ENCODE results near the gene AKIP1. TPM values are rescaled to one million over a fixed set of nuclear protein-coding genes. Genes with fewer than 3 reads are reported as not detected.
A peak's percentile ranks its signal among the peaks of the same experiment; 100 is the strongest.

The AKIP1 gene
- total and polyA plus RNA-seq, 9 of the 15 experiments (the other 6 are each of a cell fraction or from before 2014, with no cell fraction given) = 9.0 to 52.6 (median 36.2) TPM

DNA sequence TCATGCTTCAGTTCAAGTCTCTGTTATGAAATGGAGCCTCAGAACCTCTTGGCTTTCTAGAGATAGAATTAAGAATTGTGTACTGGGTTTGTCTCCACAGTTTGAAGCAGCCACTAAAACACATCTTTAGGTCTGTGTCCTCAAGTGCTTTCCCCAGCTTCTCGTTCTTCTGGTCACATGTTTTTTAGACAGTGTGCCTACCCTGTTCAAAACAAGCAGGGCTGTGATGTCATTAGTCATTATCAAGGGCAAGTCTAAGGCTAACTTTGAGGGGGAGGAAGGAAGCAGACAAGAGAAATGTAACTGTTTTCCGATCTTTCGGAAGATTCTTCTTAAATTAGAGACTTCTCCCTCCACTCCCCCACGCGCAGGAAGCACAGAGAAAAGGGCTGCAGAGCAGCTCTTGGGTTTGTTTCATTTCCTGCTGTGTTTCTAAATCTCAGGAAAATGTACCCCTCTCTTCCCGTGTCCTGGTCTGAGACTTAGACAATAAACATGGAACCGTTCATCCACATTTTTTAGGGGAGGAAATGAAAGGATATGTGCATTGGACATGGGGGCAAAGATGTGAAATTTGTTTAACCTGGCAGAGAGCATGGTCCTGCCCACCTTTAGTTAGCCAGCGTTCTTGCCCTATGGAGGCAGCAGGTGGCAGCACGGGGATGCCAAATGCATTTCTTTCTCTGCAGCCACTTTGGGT lies 3.1 kb downstream of the AKIP1 start (continued):
- TF ChIP-seq DDX20 (tag; IDR thresholded peaks at IDR 0.05; ENCODE audit: low read depth) (no peak), LARP7 (IDR thresholded peaks at IDR 0.05) (no peak), ZNF764 (CRISPR knock-in tag; IDR thresholded peaks at IDR 0.05; ENCODE audit: low read depth) (no peak), ZNF586 (CRISPR knock-in tag; conservative IDR thresholded peaks at IDR 0.05) (no peak), WHSC1 (IDR thresholded peaks at IDR 0.05; ENCODE audit: low read length) (no peak), ZNF41 (CRISPR knock-in tag; conservative IDR thresholded peaks at IDR 0.05) (no peak), HDAC8 (tag; IDR thresholded peaks at IDR 0.05) (no peak), STAG1 (CRISPR knock-in tag; IDR thresholded peaks at IDR 0.05; ENCODE audit: borderline replicate concordance) (no peak), PHF8 (IDR thresholded peaks at IDR 0.05; ENCODE audit: borderline replicate concordance, low read length) (no peak), HNRNPLL (IDR thresholded peaks at IDR 0.05; ENCODE audit: low read depth, low read length, poor library complexity, severe bottlenecking) (no peak), HDAC1 (IDR thresholded peaks at IDR 0.05) (0 out of 4 replicates have a peak, but pooled peaks of 1 of the 2 experiments have one; percentile 20)
- TF ChIP-seq, protein P1, sequence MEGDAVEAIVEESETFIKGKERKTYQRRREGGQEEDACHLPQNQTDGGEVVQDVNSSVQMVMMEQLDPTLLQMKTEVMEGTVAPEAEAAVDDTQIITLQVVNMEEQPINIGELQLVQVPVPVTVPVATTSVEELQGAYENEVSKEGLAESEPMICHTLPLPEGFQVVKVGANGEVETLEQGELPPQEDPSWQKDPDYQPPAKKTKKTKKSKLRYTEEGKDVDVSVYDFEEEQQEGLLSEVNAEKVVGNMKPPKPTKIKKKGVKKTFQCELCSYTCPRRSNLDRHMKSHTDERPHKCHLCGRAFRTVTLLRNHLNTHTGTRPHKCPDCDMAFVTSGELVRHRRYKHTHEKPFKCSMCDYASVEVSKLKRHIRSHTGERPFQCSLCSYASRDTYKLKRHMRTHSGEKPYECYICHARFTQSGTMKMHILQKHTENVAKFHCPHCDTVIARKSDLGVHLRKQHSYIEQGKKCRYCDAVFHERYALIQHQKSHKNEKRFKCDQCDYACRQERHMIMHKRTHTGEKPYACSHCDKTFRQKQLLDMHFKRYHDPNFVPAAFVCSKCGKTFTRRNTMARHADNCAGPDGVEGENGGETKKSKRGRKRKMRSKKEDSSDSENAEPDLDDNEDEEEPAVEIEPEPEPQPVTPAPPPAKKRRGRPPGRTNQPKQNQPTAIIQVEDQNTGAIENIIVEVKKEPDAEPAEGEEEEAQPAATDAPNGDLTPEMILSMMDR (IDR thresholded peaks at IDR 0.05 in 2 of 3, conservative IDR thresholded peaks at IDR 0.05 in 1 of 3; ENCODE audit: insufficient read depth in 2 of 3, low read depth in 1 of 3, low read length in 3 of 3) = peak; percentile 56 to 70 (median 67)
- TF ChIP-seq, protein P2, sequence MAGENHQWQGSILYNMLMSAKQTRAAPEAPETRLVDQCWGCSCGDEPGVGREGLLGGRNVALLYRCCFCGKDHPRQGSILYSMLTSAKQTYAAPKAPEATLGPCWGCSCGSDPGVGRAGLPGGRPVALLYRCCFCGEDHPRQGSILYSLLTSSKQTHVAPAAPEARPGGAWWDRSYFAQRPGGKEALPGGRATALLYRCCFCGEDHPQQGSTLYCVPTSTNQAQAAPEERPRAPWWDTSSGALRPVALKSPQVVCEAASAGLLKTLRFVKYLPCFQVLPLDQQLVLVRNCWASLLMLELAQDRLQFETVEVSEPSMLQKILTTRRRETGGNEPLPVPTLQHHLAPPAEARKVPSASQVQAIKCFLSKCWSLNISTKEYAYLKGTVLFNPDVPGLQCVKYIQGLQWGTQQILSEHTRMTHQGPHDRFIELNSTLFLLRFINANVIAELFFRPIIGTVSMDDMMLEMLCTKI (IDR thresholded peaks at IDR 0.05; ENCODE audit: partially characterized antibody) = no peak
- TF ChIP-seq, protein P3, sequence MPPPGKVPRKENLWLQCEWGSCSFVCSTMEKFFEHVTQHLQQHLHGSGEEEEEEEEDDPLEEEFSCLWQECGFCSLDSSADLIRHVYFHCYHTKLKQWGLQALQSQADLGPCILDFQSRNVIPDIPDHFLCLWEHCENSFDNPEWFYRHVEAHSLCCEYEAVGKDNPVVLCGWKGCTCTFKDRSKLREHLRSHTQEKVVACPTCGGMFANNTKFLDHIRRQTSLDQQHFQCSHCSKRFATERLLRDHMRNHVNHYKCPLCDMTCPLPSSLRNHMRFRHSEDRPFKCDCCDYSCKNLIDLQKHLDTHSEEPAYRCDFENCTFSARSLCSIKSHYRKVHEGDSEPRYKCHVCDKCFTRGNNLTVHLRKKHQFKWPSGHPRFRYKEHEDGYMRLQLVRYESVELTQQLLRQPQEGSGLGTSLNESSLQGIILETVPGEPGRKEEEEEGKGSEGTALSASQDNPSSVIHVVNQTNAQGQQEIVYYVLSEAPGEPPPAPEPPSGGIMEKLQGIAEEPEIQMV (tag; conservative IDR thresholded peaks at IDR 0.05; ENCODE audit: low read depth) = no peak
- TF ChIP-seq, protein P4, sequence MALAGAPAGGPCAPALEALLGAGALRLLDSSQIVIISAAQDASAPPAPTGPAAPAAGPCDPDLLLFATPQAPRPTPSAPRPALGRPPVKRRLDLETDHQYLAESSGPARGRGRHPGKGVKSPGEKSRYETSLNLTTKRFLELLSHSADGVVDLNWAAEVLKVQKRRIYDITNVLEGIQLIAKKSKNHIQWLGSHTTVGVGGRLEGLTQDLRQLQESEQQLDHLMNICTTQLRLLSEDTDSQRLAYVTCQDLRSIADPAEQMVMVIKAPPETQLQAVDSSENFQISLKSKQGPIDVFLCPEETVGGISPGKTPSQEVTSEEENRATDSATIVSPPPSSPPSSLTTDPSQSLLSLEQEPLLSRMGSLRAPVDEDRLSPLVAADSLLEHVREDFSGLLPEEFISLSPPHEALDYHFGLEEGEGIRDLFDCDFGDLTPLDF (CRISPR knock-in tag; IDR thresholded peaks at IDR 0.05) = no peak
- TF ChIP-seq, protein P5, sequence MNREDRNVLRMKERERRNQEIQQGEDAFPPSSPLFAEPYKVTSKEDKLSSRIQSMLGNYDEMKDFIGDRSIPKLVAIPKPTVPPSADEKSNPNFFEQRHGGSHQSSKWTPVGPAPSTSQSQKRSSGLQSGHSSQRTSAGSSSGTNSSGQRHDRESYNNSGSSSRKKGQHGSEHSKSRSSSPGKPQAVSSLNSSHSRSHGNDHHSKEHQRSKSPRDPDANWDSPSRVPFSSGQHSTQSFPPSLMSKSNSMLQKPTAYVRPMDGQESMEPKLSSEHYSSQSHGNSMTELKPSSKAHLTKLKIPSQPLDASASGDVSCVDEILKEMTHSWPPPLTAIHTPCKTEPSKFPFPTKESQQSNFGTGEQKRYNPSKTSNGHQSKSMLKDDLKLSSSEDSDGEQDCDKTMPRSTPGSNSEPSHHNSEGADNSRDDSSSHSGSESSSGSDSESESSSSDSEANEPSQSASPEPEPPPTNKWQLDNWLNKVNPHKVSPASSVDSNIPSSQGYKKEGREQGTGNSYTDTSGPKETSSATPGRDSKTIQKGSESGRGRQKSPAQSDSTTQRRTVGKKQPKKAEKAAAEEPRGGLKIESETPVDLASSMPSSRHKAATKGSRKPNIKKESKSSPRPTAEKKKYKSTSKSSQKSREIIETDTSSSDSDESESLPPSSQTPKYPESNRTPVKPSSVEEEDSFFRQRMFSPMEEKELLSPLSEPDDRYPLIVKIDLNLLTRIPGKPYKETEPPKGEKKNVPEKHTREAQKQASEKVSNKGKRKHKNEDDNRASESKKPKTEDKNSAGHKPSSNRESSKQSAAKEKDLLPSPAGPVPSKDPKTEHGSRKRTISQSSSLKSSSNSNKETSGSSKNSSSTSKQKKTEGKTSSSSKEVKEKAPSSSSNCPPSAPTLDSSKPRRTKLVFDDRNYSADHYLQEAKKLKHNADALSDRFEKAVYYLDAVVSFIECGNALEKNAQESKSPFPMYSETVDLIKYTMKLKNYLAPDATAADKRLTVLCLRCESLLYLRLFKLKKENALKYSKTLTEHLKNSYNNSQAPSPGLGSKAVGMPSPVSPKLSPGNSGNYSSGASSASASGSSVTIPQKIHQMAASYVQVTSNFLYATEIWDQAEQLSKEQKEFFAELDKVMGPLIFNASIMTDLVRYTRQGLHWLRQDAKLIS (CRISPR knock-in tag; IDR thresholded peaks at IDR 0.05) = no peak
